ENCODE data around the gene LRRFIP1. TPM values are rescaled to one million over a fixed set of nuclear protein-coding genes. Genes with fewer than 3 reads are reported as not detected.
A peak's percentile ranks its signal among the peaks of the same experiment; 100 is the strongest.

LRRFIP1 gene
- total RNA-seq, 6 experiments from 2014 or later: 29.4 to 56.3 (median 49.7) TPM

GRCh38 chr2:237596520-237597195 is 30.7 kb upstream of the LRRFIP1 start:
- Histone ChIP-seq H3K36me3 (no peaks in the 10 kb centered on the region), H3K4me3 (no peak overlapping the region), H3K9me3 (no peaks in the 10 kb centered on the region), H3K27me3 (no peaks in the 10 kb centered on the region), H3K27ac (no peak overlapping the region), H3K4me1 (peaks cover 0 to 34% (median 13%) of the 10 kb centered on the region in 4 donors)
- no peak for ATAC-seq
- 100% methylated on average over 1 of the region's 13 CpGs for WGBS (ENCODE audit: insufficient coverage, low coverage, low lambda C conversion rate, missing lambda C conversion rate)
- no peak for DNase-seq
- intact Hi-C loops (cut with DNase I): loop anchor here in 1 of 2 donors (10.0 kb wide), 1 partner anchor 148 kb away; no protein-coding TSS in a partner anchor
- no peak for TF ChIP-seq POLR2A (IDR thresholded peaks at IDR 0.05)
- TF ChIP-seq CTCF (IDR thresholded peaks at IDR 0.05): no peak

GRCh38 chr2:237597196-237598145 is 29.9 kb upstream of the LRRFIP1 start:
- intact Hi-C loops (cut with DNase I): loop anchor here in 1 of 2 donors (10.0 kb wide), 1 partner anchor 147 kb away; no protein-coding TSS in a partner anchor
- Histone ChIP-seq H3K27ac (no peak overlapping the region), H3K9me3 (no peaks in the 10 kb centered on the region), H3K27me3 (no peaks in the 10 kb centered on the region), H3K36me3 (no peaks in the 10 kb centered on the region), H3K4me1 (peaks cover 0 to 33% (median 13%) of the 10 kb centered on the region in 4 donors), H3K4me3 (no peak overlapping the region)
- 78% methylated on average over 14 of the region's 29 CpGs for WGBS (ENCODE audit: insufficient coverage, low coverage, low lambda C conversion rate, missing lambda C conversion rate)
- DNase-seq (no peak), ATAC-seq (no peak)
- TF ChIP-seq POLR2A (IDR thresholded peaks at IDR 0.05) (no peak), CTCF (IDR thresholded peaks at IDR 0.05) (no peak)

GRCh38 chr2:237598468-237599208 is 28.7 kb upstream of the LRRFIP1 start:
- no peak for ATAC-seq
- Histone ChIP-seq H3K4me3 (no peak overlapping the region), H3K27me3 (no peaks in the 10 kb centered on the region), H3K36me3 (no peaks in the 10 kb centered on the region), H3K27ac (no peak overlapping the region), H3K4me1 (peaks cover 0 to 33% (median 13%) of the 10 kb centered on the region in 4 donors), H3K9me3 (no peaks in the 10 kb centered on the region)
- TF ChIP-seq CTCF (IDR thresholded peaks at IDR 0.05) (no peak), POLR2A (IDR thresholded peaks at IDR 0.05) (no peak)
- intact Hi-C loops (cut with DNase I): loop anchor here in 1 of 2 donors (10.0 kb wide), 1 partner anchor 146 kb away; no protein-coding TSS in a partner anchor
- WGBS (ENCODE audit: insufficient coverage, low coverage, low lambda C conversion rate, missing lambda C conversion rate): 83% methylated on average over 12 of the region's 14 CpGs
- DNase-seq: no peak

GRCh38 chr2:237599465-237600110 is 27.8 kb upstream of the LRRFIP1 start:
- Histone ChIP-seq H3K4me3 (peak overlapping the region in 1 of 3 donors; percentile 21), H3K36me3 (no peaks in the 10 kb centered on the region), H3K27me3 (no peaks in the 10 kb centered on the region), H3K9me3 (no peaks in the 10 kb centered on the region), H3K27ac (peak overlapping the region; percentile 73 to 80 (median 75)), H3K4me1 (peaks cover 0 to 29% (median 10%) of the 10 kb centered on the region in 4 donors)
- TF ChIP-seq CTCF (IDR thresholded peaks at IDR 0.05) (no peak), POLR2A (IDR thresholded peaks at IDR 0.05) (no peak)
- intact Hi-C loops (cut with DNase I): loop anchor here in 1 of 2 donors (10.0 kb wide), 1 partner anchor 145 kb away; no protein-coding TSS in a partner anchor
- DNase-seq: no peak
- ATAC-seq: no peak
- 69% methylated on average over 7 of the region's 9 CpGs for WGBS (ENCODE audit: insufficient coverage, low coverage, low lambda C conversion rate, missing lambda C conversion rate)
